B cell (primary cell): ENCODE measurements around the gene NUAK1.

Source experiments
- CTCF ChIP-seq: fragments of 200-600 bp; IDR thresholded peaks from one replicate; pipeline ENCODE4 v1.8.0; 2022; ENCODE audit warnings: antibody characterized with exemption, mild to moderate bottlenecking
- EZH2 ChIP-seq: IDR thresholded peaks from 2 replicates; pipeline ENCODE4 v1.6.1; 2012; ENCODE audit warnings: borderline replicate concordance, low read depth, mild to moderate bottlenecking, moderate library complexity, low read length; ENCODE audit not compliant: insufficient read depth, poor library complexity, severe bottlenecking

- TF ChIP-seq CTCF: no peak
- TF ChIP-seq EZH2: no peak
Observed at GRCh38 chr12:106174876-106175275, 36.1 kb upstream of the NUAK1 start.
